Fibroblast of mammary gland (primary cell): ENCODE data around the gene DSCAM.

Experiments used
- DNase-seq: peaks from one replicate; pipeline ENCODE4 v3.0.0-alpha.2; 2010; ENCODE audit warnings: low read depth
- H3K4me3 ChIP-seq: 2 replicates; pipeline ENCODE4 v1.5.1; 2011; ENCODE audit warnings: low read depth, mild to moderate bottlenecking, low read length, moderate library complexity; ENCODE audit not compliant: control insufficient read depth
- CTCF ChIP-seq: conservative IDR thresholded peaks from 2 replicates; pipeline ENCODE4 v1.5.1; 2011; ENCODE audit warnings: low read depth, low read length, inconsistent platforms; ENCODE audit not compliant: control insufficient read depth, insufficient read depth

DSCAM gene

GRCh38 chr21:40153351-40153750, 693.6 kb downstream of the DSCAM start:
- TF ChIP-seq CTCF, result no peak
- no peak overlapping the region for H3K4me3 ChIP-seq
- no peak for DNase-seq

GRCh38 chr21:40152476-40152875, 694.5 kb downstream of the DSCAM start:
- no peak for DNase-seq
- no peak for TF ChIP-seq CTCF

GRCh38 chr21:40151611-40152010, 695.3 kb downstream of the DSCAM start:
- H3K4me3 ChIP-seq, result no peak overlapping the region
- no peak for DNase-seq

More at GRCh38 chr21:40152476-40152875, 694.5 kb downstream of the DSCAM start:
- no peak overlapping the region for H3K4me3 ChIP-seq

GRCh38 chr21:40146216-40146837, 700.6 kb downstream of the DSCAM start:
- TF ChIP-seq CTCF, result no peak
- H3K4me3 ChIP-seq, result no peak overlapping the region
- peak; percentile 0 for DNase-seq

More at GRCh38 chr21:40151611-40152010, 695.3 kb downstream of the DSCAM start:
- no peak for TF ChIP-seq CTCF

GRCh38 chr21:40143822-40144525, 703.0 kb downstream of the DSCAM start:
- H3K4me3 ChIP-seq, result no peak overlapping the region
- peak; percentile 47 for TF ChIP-seq CTCF
- DNase-seq, result peak; percentile 35

- no peak for TF ChIP-seq CTCF
- no peak overlapping the region for H3K4me3 ChIP-seq
- DNase-seq, result no peak
Observed at GRCh38 chr21:40141621-40142020, 705.3 kb downstream of the DSCAM start.

- TF ChIP-seq CTCF, result no peak
- no peak for DNase-seq
- H3K4me3 ChIP-seq, result no peak overlapping the region
Observed at GRCh38 chr21:40140675-40141074, 706.3 kb downstream of the DSCAM start.
